ENCODE data around the gene IFI27.
"Not testable (repeated sequence)": the region's sequence is repeated elsewhere in the genome, so short reads cannot be mapped to it uniquely, and the experiment has no call there.

The IFI27 gene

GRCh38 chr14:94110552-94111181 is at the start of gene IFI27:
Gene IFI27 (plus strand): TSS chr14:94110736.
- H3K9me3 Mint-ChIP-seq, result no peaks in the 10 kb centered on the region
- no peak within 1 kb of the TSS for H3K4me3 Mint-ChIP-seq
- no peaks in the 10 kb centered on the region for H3K27me3 Mint-ChIP-seq
- H3K36me3 Mint-ChIP-seq (ENCODE audit: low read depth), result no peaks in the 10 kb centered on the region
- no peaks in the 10 kb centered on the region for H3K4me1 Mint-ChIP-seq (ENCODE audit: low read depth)
- H3K27ac Mint-ChIP-seq, result no peak within 1 kb of the TSS

DNA sequence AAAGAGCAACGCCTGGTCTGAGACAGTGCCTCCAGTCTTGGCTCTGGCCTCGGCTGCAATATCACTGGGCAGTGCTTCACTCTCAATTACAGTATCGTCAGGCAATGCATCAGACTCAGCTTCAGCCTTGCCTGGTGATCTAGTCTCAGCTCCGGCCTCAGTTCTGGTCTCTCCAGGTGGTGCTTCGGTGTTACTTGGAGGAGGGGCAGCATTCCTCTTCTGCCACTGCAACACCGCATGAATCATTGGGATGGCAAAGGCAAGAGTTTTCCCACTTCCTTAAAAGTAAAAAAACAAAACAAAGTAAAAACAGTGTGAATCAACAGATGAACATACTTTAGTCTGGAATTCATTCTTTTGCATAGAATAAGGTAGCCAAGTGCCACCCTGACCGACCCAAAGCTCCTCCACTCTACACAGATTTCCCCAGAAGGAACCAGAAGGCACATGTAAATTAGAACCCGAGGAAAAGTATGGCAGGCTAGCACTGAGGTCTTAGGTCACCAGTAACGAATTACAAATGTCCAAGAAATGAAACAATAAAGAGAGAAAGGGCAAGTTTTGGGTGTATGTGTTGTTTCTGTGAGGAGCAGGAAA is 48.1 kb upstream of the IFI27 start:
- peaks cover 56% of the 10 kb centered on the region for H3K4me1 Mint-ChIP-seq (ENCODE audit: low read depth)
- H3K9me3 Mint-ChIP-seq, result no peaks in the 10 kb centered on the region
- peaks cover 71% of the 10 kb centered on the region for H3K36me3 Mint-ChIP-seq (ENCODE audit: low read depth)
- H3K27me3 Mint-ChIP-seq, result no peaks in the 10 kb centered on the region
- peak overlapping the region; percentile 13 for H3K27ac Mint-ChIP-seq
- H3K4me3 Mint-ChIP-seq, result no peak overlapping the region

GRCh38 chr14:94066089-94066676 is 44.4 kb upstream of the IFI27 start:
- H3K27ac Mint-ChIP-seq, result no peak overlapping the region
- H3K36me3 Mint-ChIP-seq (ENCODE audit: low read depth), result peaks cover 73% of the 10 kb centered on the region
- peaks cover 25% of the 10 kb centered on the region for H3K9me3 Mint-ChIP-seq
- peaks cover 66% of the 10 kb centered on the region for H3K4me1 Mint-ChIP-seq (ENCODE audit: low read depth)
- no peaks in the 10 kb centered on the region for H3K27me3 Mint-ChIP-seq
- no peak overlapping the region for H3K4me3 Mint-ChIP-seq

- Mint-ChIP-seq H3K36me3 (ENCODE audit: low read depth) (peaks cover 88% of the 10 kb centered on the region), H3K9me3 (peaks cover 46% of the 10 kb centered on the region), H3K27ac (peak overlapping the region; percentile 3), H3K4me1 (ENCODE audit: low read depth) (peaks cover 75% of the 10 kb centered on the region)
- H3K27me3 Mint-ChIP-seq, H3K4me3 Mint-ChIP-seq: not testable (repeated sequence)
Measured at GRCh38 chr14:94072076-94072475, 38.5 kb upstream of the IFI27 start.

DNA sequence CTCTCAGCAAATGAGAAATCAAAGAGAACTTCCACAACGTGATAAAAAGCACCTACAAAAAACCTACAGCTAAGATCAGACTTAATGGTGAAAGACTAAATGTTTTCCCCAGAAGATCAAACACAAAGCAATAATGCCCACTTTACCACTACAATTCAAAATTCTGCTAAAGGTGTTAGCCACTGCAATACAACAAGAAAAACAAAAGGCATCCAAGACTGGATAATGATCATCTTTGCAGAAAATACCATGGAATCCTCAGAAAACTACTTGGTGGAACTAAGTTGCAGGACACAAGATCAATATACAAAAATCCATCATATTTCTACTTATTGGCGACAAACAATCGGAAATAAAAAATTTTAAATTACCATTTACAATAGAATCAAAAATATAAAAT is 36.0 kb upstream of the IFI27 start:
- no peaks in the 10 kb centered on the region for H3K27me3 Mint-ChIP-seq
- H3K4me3 Mint-ChIP-seq, result peak overlapping the region; percentile 17
- no peak overlapping the region for H3K27ac Mint-ChIP-seq
- peaks cover 36% of the 10 kb centered on the region for H3K9me3 Mint-ChIP-seq
- peaks cover 76% of the 10 kb centered on the region for H3K4me1 Mint-ChIP-seq (ENCODE audit: low read depth)
- peaks cover 89% of the 10 kb centered on the region for H3K36me3 Mint-ChIP-seq (ENCODE audit: low read depth)

DNA sequence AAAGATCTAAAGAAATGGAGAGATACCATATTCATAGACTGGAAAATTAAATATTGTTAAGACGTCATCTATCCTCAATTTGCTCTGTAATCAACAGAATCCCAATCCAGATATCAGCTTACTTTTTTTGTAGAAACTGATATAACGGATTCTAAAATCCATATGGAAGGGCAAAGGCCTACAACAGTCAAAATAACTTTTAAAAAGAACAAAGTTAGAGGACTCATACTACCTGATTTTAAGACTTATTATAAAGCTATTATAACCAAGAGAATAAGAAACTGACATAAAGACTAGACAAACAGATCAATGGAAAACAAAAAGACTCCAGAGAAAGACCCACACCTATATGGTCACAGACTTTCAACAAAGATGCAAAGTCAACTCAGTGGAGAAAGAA is 35.5 kb upstream of the IFI27 start:
- Mint-ChIP-seq H3K4me1 (ENCODE audit: low read depth) (peaks cover 76% of the 10 kb centered on the region), H3K4me3 (peak overlapping the region; percentile 57), H3K36me3 (ENCODE audit: low read depth) (peaks cover 89% of the 10 kb centered on the region), H3K27me3 (no peaks in the 10 kb centered on the region), H3K9me3 (peaks cover 32% of the 10 kb centered on the region), H3K27ac (no peak overlapping the region)

DNA sequence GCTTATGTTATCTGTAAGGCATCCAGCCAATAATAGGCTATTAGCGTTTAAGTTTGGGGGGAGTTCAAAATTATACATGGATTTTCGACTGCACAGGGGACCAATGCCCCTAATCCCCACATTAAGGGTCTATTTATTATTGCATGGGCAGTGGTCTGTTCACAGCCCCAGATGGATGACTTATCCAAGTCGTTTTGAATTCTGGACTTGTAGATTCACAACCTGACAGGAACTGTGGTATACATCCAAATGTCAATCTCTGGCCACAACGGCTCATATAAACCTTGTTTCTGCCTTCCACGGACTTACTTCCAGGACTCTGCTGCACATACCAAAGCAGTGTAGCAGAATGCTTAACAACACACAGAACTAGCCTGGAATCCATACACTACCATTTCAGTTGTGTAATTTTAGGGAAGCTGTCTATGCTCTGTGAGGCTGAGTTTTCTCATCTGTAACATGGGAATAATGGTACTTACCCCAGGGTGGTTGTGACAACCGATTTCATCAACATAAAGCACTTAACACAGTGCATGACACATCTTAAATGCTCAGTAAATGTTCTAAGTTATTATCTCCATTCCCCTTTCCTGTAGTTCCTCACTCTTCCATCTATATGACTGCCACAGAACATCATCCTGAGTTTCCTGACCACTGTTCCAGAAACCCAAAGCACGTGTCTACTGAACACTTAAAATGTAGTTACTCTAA is 33.3 kb upstream of the IFI27 start:
- H3K27ac Mint-ChIP-seq, result peak overlapping the region; percentile 10
- peaks cover 16% of the 10 kb centered on the region for H3K9me3 Mint-ChIP-seq
- H3K36me3 Mint-ChIP-seq (ENCODE audit: low read depth), result peaks cover 74% of the 10 kb centered on the region
- no peaks in the 10 kb centered on the region for H3K27me3 Mint-ChIP-seq
- H3K4me3 Mint-ChIP-seq, result peak overlapping the region; percentile 100
- H3K4me1 Mint-ChIP-seq (ENCODE audit: low read depth), result peaks cover 65% of the 10 kb centered on the region

- peaks cover 73% of the 10 kb centered on the region for H3K36me3 Mint-ChIP-seq (ENCODE audit: low read depth)
- H3K4me1 Mint-ChIP-seq (ENCODE audit: low read depth), result peaks cover 69% of the 10 kb centered on the region
- peak overlapping the region; percentile 10 for H3K27ac Mint-ChIP-seq
- H3K27me3 Mint-ChIP-seq, result no peaks in the 10 kb centered on the region
- peak overlapping the region; percentile 100 for H3K4me3 Mint-ChIP-seq
- peaks cover 14% of the 10 kb centered on the region for H3K9me3 Mint-ChIP-seq
Measured at GRCh38 chr14:94077823-94078222, 32.7 kb upstream of the IFI27 start.

- Mint-ChIP-seq H3K4me3 (peak overlapping the region; percentile 100), H3K4me1 (ENCODE audit: low read depth) (peaks cover 66% of the 10 kb centered on the region), H3K36me3 (ENCODE audit: low read depth) (peaks cover 59% of the 10 kb centered on the region), H3K9me3 (peaks cover 7% of the 10 kb centered on the region), H3K27ac (peak overlapping the region; percentile 100), H3K27me3 (no peaks in the 10 kb centered on the region)
Measured at GRCh38 chr14:94079891-94080620, 30.5 kb upstream of the IFI27 start.

- Mint-ChIP-seq H3K4me3 (peak within 1 kb of the TSS; percentile 100), H3K27me3 (no peaks in the 10 kb centered on the region), H3K27ac (peak within 1 kb of the TSS; percentile 100), H3K4me1 (ENCODE audit: low read depth) (peaks cover 59% of the 10 kb centered on the region), H3K9me3 (no peaks in the 10 kb centered on the region), H3K36me3 (ENCODE audit: low read depth) (peaks cover 52% of the 10 kb centered on the region)
Measured at GRCh38 chr14:94080621-94081385, 29.7 kb upstream of the IFI27 start, which contains the start of the genes DDX24 and IFI27L1. Gene DDX24 (minus strand): TSS chr14:94081202. CDS start chr14:94079742, 1,460 bp downstream. Gene IFI27L1 (plus strand): TSS chr14:94081310. CDS start chr14:94096938, 15,628 bp downstream.

GRCh38 chr14:94081386-94081820 is 29.1 kb upstream of the IFI27 start:
- Mint-ChIP-seq H3K27ac (peak overlapping the region; percentile 100), H3K4me3 (peak overlapping the region; percentile 100), H3K36me3 (ENCODE audit: low read depth) (peaks cover 46% of the 10 kb centered on the region), H3K9me3 (no peaks in the 10 kb centered on the region), H3K4me1 (ENCODE audit: low read depth) (peaks cover 53% of the 10 kb centered on the region), H3K27me3 (no peaks in the 10 kb centered on the region)

- no peak overlapping the region for H3K4me3 Mint-ChIP-seq
- no peaks in the 10 kb centered on the region for H3K9me3 Mint-ChIP-seq
- peaks cover 5% of the 10 kb centered on the region for H3K4me1 Mint-ChIP-seq (ENCODE audit: low read depth)
- H3K27ac Mint-ChIP-seq, result no peak overlapping the region
- H3K27me3 Mint-ChIP-seq, result no peaks in the 10 kb centered on the region
- H3K36me3 Mint-ChIP-seq (ENCODE audit: low read depth), result peaks cover 5% of the 10 kb centered on the region
Measured at GRCh38 chr14:94087891-94088290, 22.6 kb upstream of the IFI27 start.

DNA sequence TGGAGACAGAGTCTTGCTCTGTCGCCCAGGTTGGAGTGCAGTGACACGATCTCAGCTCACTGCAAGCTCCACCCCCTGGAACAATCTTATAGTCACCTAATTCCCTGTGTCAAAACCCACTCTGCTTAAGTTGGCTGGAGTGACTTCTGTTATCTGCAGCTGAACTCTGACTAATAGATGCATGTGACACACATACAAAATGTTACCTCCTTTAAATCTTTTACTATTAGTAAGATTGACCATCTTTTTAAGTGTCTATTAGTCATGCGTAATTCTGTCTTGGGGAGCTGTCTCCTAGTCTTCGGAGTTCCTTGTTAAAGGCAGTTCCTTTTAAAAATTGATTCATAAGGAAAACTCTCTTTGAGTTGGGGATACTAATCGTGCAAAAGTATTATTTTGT is 22.0 kb upstream of the IFI27 start:
- no peaks in the 10 kb centered on the region for H3K4me1 Mint-ChIP-seq (ENCODE audit: low read depth)
- H3K27ac Mint-ChIP-seq, result no peak overlapping the region

GRCh38 chr14:94089479-94089878 is 21.1 kb upstream of the IFI27 start:
- H3K9me3 Mint-ChIP-seq, result no peaks in the 10 kb centered on the region
- H3K4me1 Mint-ChIP-seq (ENCODE audit: low read depth), result no peaks in the 10 kb centered on the region
- no peaks in the 10 kb centered on the region for H3K27me3 Mint-ChIP-seq
- H3K36me3 Mint-ChIP-seq (ENCODE audit: low read depth), result no peaks in the 10 kb centered on the region
- no peak overlapping the region for H3K4me3 Mint-ChIP-seq
- no peak overlapping the region for H3K27ac Mint-ChIP-seq

More for the DNA sequence above, 22.0 kb upstream of the IFI27 start:
- Mint-ChIP-seq H3K4me3 (no peak overlapping the region), H3K36me3 (ENCODE audit: low read depth) (no peaks in the 10 kb centered on the region), H3K9me3 (no peaks in the 10 kb centered on the region), H3K27me3 (no peaks in the 10 kb centered on the region)

Measured in stimulated activated naive CD8-positive, alpha-beta T cell treated with anti-CD3 and anti-CD28 coated beads, Interleukin-15, Interleukin-2, amounts not matched to agents 100 ng/mL and 50 ng/mL, for 24 hours (primary cell).